Measurements from ENCODE around the gene COX14.

DNA sequence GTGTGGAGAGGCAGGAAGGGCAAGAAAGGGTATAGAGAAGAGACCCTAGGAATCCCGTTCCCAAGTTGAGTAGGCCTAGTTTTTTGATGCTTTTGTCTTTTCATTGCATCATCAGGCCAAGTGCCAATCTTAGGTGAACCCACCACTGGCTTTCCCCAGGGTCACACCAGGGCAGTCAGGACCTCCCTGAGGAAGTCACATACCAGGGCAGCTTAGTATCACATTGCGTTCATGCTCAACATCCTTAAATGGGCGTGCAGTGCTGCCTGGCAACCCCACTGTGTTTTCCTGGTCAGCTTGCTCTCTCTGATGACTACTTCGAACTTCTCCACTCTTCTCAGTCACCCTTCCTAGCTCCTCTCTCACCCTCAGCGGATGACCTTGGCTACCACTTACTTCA is 45.6 kb upstream of the COX14 start:
- TF ChIP-seq, protein P1, sequence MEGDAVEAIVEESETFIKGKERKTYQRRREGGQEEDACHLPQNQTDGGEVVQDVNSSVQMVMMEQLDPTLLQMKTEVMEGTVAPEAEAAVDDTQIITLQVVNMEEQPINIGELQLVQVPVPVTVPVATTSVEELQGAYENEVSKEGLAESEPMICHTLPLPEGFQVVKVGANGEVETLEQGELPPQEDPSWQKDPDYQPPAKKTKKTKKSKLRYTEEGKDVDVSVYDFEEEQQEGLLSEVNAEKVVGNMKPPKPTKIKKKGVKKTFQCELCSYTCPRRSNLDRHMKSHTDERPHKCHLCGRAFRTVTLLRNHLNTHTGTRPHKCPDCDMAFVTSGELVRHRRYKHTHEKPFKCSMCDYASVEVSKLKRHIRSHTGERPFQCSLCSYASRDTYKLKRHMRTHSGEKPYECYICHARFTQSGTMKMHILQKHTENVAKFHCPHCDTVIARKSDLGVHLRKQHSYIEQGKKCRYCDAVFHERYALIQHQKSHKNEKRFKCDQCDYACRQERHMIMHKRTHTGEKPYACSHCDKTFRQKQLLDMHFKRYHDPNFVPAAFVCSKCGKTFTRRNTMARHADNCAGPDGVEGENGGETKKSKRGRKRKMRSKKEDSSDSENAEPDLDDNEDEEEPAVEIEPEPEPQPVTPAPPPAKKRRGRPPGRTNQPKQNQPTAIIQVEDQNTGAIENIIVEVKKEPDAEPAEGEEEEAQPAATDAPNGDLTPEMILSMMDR (IDR thresholded peaks at IDR 0.05), result no peak
- TF ChIP-seq POLR2A (IDR thresholded peaks at IDR 0.05), result no peak

Measured in uterus (tissue), 2 donors.